HG03108 (cell line): ENCODE data around the gene HSFX2.
A peak's percentile ranks its signal among the peaks of the same experiment; 100 is the strongest.
"Not testable (repeated sequence)": the region's sequence is repeated elsewhere in the genome, so short reads cannot be mapped to it uniquely, and the experiment has no call there.

Experiments used
- ATAC-seq: cut with Tn5 transposase; IDR thresholded peaks from one replicate; pipeline ENCODE4 v1.9.1; 2021; ENCODE audit warnings: moderate library complexity; ENCODE audit not compliant: unreplicated experiment

The HSFX2 gene, protein sequence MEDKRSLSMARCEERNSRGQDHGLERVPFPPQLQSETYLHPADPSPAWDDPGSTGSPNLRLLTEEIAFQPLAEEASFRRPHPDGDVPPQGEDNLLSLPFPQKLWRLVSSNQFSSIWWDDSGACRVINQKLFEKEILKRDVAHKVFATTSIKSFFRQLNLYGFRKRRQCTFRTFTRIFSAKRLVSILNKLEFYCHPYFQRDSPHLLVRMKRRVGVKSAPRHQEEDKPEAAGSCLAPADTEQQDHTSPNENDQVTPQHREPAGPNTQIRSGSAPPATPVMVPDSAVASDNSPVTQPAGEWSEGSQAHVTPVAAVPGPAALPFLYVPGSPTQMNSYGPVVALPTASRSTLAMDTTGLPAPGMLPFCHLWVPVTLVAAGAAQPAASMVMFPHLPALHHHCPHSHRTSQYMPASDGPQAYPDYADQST

DNA sequence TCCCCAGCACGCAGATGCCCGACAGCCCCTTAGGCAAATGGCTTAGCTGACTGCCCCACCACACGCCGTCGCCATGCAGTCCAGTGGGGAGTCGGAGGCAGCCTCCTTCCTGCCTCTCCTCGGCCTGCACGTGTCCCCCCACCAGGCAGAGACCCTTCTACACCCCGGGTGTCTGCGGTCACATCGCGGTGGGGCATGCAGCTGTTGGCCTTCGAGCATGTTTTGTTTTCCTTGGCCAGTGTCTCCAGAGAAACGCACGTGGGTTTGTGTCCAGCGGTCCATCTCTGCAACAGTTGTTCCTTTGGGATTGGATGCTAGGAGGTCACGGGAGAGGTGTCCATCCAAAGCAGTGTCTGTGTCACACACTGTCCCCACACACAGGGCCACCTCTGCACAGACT, at the start of gene HSFX2:
HSFX2 (minus strand) TSS at position 101 of the 400 bp plus-strand sequence. CDS start 614 bp downstream, outside the sequence.
- not testable (repeated sequence) for ATAC-seq

DNA sequence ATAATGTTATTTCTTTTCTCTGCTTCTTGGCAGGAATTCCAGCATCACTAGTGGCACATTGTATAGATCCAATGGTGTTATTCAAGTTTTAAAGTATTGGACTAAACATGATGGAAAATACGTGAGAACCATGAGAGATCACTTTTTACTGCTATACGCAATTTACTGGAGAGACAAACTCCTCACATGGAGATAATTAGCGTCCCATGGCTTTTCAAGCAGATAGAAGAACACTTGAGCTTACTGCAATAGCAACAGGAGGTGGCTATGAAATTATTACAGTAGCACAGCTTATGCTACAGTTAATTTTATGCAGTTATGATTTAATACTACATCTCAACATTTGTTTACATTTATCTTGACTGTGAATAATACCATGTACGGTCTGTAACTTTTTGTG, 48.4 kb upstream of the HSFX2 start:
- ATAC-seq, result no peak

DNA sequence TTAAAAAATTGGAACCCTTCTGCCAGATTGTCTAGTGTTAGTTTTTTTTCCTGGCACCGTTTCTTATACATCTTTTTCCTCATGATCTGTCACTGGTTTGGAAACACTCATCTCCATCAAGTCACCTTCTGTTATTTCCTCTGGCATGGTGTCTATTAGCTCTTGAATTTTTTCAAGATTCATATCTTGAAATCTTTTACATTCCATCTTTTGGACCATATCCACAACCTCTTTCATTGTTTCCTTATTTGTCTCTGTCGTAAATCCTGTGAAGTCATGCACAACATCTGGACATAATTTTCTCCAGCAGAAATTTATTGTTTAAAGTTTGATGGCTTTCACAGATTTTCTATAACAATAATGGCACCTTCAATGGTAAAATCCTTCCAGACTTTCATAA, 46.7 kb upstream of the HSFX2 start:
- ATAC-seq, result no peak

DNA sequence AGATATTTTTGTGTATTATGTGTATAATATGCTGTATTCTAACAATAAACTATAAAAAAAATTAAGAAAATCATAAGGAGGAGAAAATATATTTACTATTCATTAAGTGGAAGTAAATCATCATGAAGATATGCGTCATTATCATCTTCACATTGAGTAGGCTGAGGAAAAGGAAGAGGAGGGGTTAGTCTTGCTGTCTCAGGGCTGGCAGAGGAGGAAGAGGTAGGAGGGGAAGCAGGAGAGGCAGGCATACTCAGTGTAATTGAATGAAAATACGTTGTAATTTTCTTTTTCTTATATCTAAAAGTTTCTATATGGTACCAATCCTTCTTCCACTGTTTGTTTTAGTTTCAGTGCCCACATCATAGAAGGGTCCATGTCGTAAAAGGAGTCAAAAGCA, 46.3 kb upstream of the HSFX2 start:
- ATAC-seq, result no peak

DNA sequence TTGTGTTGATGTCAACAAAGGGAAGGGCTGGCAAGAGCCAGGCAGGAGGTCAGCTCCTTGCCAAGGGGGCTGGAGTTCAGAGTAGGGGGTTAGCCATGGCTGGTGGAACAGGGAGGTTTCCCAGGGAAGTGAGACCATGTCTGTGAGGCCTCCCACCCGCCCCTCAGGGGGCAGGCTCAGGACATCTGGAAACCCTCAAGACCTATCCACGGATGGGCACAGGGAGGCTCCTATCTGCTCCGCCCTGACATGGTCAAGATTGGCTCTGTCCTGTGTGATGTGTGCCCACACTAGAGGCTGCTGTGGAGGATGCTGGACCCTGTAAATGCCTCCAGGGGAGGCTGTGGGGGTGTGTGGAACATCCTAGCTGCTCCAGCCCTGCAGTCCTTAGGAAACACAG, 44.5 kb upstream of the HSFX2 start:
- no peak for ATAC-seq

DNA sequence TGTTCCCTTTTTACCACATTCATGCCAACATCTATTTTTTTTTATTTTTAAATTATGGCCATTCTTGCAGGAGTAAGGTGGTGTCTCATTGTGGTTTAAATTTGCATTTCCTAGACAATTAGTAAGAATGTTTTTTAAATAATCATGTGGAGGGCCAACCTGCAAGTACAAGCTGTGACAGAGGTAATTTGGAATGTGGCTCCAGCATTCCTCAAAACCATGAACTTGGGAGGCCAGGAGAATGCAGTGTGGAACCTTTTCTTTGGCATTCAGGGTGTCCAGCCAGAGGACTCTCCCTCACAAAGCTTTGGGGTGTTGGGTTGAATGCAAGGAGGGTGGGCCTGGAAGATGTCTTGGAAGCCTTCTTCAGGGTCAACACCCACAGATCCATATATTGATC, 43.7 kb upstream of the HSFX2 start:
- no peak for ATAC-seq

DNA sequence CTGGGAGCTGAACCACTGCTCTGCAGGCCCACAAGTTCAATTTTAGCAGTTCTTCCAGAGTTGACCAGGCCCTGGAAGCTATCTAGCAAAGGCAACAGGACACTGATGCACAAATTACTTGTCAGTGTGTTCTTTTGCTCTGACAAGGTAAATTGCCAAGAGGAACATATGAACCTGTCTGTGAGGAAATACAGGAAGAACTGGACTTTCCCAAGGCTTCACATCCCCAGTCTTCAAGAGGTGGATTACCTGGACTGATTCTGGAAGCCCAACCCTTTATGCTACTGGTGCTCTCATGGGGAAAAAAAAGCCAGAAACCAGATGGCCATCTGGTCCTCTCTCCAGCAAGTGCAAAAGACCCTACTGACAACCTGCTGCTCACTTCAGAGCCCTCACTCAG, 38.4 kb upstream of the HSFX2 start:
- no peak for ATAC-seq

DNA sequence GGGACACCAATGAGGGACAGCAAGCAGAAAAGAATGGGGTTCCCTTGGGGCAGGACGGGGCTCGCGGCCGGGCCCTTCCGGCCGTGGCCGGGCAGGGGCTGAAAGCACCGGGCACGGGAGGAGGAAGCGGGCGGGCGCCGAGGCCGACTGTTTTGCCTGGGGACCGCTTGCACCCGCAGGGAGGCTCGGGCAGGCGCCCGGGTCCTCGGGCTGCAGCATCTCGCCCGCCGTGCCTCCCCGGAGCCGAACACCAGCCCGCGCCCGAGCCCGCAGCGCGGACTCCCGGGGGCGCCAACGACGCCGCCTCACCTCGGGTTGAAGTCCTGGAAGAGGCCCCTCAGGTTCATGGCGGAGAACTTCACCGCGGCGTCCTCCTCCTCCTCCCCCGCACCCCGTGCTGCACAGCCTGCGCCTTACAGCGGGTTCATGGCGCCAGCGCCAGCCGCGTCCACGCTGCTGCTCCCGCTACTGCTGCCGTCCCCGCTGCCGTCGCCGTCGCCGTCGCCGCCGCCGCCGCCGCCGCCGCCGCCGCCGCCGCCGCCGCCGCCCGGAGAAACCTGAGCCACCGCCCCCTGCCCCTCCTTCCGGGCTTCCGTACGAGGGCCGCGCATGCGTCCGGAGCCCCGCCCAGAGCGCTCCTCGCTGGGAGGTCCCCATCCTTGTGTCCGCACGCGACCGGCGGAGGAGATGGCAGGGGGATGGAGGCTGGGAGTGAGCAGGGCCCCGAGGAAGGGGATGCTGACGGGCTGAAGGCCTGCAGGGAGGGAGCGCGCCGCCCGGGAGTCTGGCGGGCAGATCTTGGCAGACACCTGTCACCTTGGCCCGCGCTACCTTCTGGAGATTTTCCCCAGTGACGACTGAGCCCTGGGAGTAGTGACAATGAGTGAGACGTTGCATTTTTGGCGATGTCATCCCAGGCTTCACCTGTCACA, 36.4 kb upstream of the HSFX2 start, which contains the start of gene TMEM185A:
TMEM185A (minus strand) TSS at position 559 of the 932 bp plus-strand sequence; CDS start at position 347, 212 bp downstream.
- peak; percentile 85 for ATAC-seq

DNA sequence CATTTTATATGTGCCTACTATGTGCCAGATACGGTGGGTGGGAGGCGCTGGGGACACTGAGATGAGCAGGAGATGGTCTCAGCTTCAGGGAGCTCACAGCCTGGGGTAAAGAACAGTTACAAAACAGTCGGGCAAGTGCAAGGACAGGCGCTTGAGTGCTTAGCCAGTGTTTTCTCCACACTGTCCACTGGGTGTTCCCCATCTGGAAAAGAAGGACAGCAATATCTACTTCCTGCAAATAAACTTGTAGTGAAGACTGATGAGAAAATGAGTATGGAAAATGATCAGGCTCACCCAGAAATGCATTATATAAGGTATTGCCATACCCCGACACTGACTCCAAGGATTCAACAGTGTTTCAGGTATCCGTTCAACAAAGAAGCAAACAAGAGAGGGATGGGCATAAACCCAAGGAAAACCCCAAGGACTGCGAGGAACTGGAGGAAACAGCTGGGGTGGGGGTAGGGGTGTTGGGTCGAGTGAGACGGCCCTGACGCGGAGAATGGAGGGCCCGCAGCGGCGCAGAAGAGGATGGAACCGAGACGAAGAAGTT, 35.6 kb upstream of the HSFX2 start:
- ATAC-seq, result no peak

DNA sequence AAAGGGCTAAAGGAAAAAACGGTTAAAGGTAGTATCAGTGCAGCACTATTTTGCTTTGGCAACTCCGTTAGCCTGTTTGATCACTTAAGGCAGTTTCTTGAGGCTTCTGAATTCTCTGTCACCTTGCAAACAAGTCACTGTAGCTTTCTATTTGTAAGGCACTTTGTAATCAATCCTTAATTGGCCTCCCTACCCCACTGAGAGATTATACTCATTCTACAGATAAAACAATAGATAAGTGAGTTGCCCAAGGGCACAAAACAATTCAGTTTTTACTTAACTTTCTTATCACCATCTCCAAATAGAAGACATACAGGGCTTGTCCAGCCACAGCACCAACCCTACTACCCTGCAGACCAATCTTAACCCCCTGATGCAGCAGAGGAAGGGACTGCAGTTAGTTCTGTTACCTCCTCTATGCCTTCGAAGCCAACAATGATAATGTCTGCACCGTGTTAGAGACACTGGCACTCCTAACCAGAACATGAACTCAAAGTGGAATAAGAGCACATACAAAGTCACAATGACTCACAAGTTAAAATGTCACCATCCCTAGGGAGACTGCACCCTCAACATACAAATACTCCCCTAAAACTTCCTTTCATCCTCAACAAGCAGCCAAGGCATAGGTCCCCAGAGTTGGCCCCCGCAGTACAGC, 34.7 kb upstream of the HSFX2 start:
- no peak for ATAC-seq

DNA sequence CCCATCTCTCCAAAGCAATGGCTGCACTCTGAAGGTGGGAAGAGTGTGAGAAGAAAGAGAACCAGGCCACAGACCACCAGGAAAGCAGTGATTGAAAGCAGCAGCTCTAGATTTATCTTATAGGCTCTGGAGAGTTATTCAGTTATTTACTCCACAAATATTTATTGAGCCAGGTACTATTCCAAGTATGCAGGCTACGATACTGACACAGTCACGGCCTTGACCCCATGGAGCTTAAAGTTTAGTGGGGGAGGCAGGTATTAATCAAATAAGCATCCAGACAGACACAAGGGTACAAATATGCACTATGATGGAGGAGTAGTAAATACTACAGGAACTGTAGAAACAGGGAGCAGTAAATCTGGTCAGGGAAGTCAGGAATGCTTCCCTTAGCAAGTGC, 33.7 kb upstream of the HSFX2 start:
- no peak for ATAC-seq

DNA sequence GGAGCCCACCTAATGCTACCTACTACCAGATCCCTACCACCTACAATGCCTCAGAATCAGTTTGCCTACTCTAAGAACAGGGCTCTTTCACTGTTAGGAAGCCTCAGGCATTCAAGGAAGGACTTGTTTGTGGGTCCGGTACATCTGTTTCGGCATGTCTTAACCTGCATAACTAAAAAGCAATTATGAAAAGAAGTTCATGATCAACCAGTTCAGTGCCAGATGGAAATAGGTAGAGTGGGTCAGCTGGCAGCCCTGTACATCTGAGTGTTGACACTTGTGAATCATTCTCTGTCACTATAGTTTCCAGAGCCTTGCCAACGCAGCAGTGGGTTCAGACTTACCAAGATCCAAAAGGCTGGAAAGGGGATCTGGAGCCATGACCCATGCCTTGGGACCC, 33.2 kb upstream of the HSFX2 start:
- ATAC-seq, result no peak

DNA sequence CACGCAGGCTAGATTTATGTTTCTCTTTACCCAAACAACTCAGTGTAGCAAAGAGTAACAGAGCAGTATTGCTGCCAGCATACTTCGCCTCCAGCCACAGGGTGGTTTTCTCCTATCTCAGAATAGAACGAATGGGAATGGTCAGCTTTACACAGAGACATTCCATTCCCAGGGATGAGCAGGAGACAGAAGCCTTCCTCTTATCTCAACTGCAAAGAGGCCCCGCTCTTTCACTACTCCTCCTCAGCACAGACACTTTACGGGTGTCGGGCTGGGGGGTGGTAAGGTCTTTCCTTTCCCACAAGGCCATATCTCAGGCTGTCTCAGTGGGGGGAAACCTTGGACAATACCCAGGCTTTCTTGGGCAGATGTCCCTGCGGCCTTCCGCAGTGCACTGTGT, 31.7 kb upstream of the HSFX2 start:
- not testable (repeated sequence) for ATAC-seq

DNA sequence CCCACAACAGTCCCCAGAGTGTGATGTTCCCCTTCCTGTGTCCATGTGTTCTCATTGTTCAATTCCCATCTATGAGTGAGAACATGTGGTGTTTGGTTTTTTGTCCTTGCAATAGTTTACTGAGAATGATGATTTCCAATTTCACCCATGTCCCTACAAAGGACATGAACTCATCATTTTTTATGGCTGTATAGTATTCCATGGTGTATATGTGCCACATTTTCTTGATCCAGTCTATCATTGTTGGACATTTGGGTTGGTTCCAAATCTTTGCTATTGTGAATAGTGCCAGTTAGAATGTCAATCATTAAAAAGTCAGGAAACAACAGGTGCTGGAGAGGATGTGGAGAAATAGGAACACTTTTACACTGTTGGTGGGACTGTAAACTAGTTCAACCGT, 24.5 kb upstream of the HSFX2 start:
- not testable (repeated sequence) for ATAC-seq

DNA sequence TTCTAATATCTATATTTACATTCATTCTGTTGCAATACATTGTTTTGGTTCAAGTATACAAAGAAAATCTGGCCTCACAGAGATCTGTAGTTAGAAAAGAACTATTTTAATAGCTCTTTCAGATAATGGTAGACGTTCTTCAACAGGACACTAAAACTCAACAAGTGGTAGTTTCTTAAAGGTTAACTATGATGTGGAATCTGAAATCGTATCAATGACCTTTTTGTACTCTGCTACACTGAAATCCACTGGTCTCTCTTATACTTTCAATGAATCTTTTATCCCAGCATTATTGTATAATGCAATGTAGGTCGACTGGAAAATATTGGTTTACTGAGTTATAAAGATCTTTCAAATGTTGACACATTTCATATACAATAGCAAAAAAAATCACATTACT, 23.8 kb upstream of the HSFX2 start:
- no peak for ATAC-seq

DNA sequence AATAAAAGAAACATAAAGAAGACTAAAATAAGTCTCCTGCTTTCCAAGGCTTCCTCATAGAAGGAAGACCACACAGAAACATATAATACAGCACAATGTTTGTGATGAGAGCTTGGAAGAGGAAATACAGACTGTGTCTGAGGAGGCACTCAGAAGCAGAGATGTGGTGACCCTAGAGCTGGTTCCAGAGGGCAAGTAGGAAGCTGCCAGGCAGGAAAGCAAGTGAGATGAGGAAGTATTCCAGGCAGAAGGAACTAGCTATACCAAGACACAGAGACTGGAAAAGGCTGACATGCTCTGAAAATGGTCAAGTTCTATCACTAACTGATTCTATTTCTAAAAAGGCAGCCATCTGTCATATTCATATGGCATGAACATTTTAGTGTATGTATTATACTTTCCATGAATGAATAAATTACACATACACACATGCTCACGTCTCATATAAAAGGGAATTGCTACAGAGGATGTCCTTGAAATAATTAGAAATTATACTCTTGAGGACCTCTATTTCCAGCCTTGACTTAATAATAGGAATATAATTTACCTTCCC, 16.6 kb upstream of the HSFX2 start:
- ATAC-seq, result no peak

DNA sequence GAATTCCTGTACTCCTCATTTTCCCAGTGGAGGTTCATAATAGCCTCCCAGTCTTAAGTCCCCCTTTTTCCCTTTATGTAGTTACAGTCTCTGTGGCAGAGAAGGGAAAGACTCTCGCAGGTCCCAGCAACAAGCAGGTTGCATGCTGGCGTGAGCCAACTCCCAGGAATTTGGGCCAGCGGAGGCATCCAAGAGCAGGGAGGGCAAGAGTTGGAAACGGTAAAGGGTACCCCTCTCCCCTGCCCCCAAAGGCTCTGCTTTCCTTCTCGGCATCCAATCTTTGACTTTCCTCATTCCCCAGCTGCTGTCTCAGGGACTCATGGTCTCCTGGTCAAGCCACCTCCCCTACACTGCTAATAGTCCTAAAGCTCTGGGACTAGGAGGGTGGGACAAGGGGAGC, 15.4 kb upstream of the HSFX2 start:
- no peak for ATAC-seq

DNA sequence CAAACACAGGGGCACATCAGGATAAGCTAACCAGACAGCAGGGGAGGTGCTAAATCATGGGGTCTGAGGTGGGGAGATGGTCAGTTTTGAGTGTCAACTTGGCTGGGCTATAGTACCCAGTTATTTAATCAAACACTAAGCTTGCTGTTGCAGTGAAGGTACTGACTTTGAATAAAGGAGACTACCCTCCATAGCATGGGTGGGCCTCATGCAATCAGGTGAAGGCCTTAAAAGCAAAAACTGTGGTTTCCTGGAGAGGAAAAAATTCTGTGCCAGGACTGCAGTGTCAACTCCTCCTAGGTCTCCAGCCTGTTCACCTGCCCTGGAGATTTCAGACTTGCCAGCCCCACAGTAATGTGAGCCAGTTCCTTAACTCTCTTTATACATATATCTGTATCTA, 12.6 kb upstream of the HSFX2 start:
- ATAC-seq, result no peak

DNA sequence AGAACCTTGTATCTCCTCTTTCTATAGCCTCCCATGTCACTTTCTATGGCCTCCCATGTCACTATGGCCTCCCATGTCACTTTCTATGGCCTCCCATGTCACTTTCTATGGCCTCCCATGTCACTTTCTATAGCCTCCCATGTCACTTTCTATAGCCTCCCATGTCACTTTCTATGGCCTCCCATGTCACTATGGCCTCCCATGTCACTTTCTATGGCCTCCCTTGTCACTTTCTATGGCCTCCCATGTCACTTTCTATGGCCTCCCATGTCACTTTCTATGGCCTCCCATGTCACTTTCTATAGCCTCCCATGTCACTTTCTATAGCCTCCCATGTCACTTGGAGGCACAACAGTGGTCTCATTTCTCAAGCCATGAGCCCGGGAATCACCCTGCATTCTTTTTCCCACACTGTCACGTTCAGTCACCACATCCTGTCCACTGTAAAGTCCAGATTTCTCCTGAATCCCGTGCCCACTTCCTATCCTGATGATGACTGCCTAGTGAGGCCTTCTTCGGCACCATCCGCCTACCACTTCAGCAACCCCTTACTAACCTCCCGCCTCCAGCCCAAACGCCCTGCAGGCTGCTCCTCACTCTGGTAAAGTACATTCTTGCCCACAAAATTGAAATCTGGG, 10.3 kb upstream of the HSFX2 start:
- not testable (repeated sequence) for ATAC-seq

DNA sequence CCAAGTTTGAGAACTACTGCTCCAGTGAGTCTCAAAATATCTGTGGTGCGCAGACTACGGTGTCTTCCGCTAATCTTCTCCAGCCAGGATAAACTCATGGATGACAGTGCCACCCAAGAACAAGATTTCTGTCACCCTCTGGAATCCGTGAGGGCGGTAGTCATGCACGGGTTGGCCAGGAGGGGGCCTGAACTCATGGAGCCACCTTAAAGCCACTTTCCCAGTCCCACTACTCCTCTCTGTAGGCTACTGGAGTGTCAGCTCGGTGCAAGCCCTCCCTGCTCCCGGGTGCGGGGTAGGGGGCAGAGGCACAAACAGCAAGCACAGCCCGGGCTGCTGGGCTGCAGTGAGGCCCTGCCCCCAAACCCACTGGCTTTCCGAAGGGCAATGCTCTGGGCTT, 3.5 kb upstream of the HSFX2 start:
- ATAC-seq, result not testable (repeated sequence)
